GM19035 (cell line): Measurements from ENCODE around the gene NFX1.

Source experiments
- ATAC-seq: cut with Tn5 transposase; IDR thresholded peaks from one replicate; pipeline ENCODE4 v1.9.1; 2021; ENCODE audit not compliant: unreplicated experiment

Gene NFX1

DNA sequence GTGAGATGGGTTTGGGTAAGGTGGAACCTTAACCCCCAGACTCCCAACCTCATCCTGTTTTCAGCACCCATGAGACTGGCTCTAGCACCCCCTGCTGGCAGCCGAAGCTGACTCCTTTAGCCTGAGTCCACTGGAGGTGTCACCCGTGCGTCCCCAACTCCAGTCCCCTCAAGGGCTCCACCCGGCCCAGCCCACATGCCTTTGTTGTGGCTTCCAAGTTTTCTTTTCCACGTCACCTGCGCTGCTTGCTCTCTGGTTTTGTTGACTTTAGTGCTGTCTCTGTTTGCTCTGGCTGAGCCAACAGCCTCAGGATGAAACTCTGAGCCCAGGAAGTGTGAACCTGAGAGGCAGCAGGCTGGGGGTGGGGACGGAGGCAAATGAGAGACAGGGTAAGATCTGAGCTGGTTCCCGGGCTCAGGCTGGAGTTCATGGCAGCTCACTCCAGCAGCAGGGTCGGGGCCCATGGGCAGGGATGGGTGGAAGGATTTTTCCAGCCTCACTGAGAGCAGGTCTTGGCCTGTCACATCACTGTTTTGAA, 125.3 kb downstream of the NFX1 start:
- ATAC-seq: no peak

DNA sequence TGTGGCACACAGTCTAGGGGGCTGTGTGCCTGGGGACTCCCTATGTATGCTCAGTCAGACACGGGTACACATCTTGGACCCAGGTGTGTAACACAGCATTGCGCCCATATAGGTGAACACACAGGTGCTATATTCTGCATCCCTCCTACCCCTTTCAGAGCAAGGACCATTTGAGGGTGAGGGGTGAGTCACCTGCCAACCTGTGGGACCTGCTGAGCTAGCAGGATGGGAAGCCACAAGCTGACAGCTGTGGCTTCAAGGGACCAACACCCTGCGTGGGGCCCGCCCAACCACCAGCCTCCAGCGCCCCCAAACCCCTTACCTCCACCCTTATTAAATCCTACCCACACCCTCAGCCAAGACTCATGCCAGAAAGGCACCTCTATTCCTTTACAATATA, 126.7 kb downstream of the NFX1 start:
- no peak for ATAC-seq

DNA sequence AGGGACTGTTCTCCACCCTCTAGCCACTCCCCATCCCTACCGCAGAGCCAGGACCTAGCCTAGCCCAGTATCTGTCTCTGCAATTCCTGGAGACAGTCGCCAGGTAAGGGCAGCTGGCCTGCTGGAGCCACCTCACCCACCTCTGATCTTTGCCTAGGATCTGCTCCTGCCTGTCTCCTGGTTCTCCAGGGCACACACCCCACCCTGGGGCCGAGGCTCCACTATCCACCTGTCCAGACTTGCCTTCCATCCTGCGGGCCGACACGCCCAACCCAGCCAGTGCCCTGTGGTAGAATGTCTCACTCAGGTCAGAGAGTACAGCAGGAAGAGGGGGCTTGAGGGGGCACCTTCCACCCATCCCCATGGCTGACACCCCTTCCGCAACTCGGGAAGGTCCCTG, 127.8 kb downstream of the NFX1 start:
- ATAC-seq: no peak

DNA sequence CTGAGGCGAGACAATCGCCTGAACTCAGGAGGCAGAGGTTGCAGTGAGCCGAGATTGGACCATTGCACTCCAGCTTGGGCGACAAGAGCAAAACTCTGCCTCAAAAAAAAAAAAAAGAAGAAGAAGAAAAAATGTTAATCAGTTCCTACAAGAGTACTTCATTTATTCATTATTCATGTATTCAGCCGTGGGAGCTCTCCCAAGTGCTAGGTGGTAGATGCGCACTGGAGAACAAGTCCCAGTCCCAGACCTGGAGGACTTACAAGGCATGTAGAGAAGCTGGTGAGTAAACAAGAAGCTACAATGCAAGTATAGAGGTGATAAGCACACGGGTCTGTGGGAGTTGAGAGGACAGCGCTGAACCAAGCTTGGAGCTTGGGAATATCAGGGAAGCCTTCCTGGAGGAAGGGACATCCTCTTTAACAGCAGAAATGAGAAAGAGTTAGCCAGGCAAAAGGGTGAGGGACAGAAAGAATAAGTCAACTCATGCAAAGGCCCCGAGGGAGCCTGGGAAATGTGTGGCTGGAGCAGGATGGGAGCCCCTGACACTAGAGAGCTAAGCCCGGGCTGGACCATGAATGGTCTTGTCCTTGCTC, 129.5 kb downstream of the NFX1 start:
- ATAC-seq: no peak
